ENCODE results near the gene EPHA10.

GRCh38 chr1:37719572-37720195, 45.2 kb downstream of the EPHA10 start:
- TF ChIP-seq CTCF (IDR thresholded peaks at IDR 0.05 in 8 of 11, conservative IDR thresholded peaks at IDR 0.05 in 3 of 11), result no peak
- no peak for TF ChIP-seq POLR2A (IDR thresholded peaks at IDR 0.05)
- TF ChIP-seq POLR2AphosphoS5 (IDR thresholded peaks at IDR 0.05), result no peak

Measured in spleen (tissue), 7 donors.